WTC11 (cell line): ENCODE measurements around the gene TMEM176A. TPM values are rescaled to one million over a fixed set of nuclear protein-coding genes. Genes with fewer than 3 reads are reported as not detected.

Source experiments
- ATAC-seq: fragments of 200-7000 bp; cut with Tn5 transposase; 2 replicates; pipeline ENCODE4 v1.10.0; 2021; ENCODE audit warnings: mild to moderate bottlenecking, moderate library complexity
- CTCF ChIA-PET: fragments of 300-600 bp; sonication (Branson Sonifier 250); formaldehyde crosslinking; loops from one replicate; lab custom pipeline; 2021; ENCODE audit warnings: antibody characterized with exemption; lab: Charles Lee
- POLR2A ChIA-PET: fragments of 350-600 bp; sonication (Branson Sonifier 250); formaldehyde crosslinking; loops from one replicate; lab custom pipeline; 2021; ENCODE audit warnings: antibody characterized with exemption; lab: Charles Lee
- DNase-seq: peaks from one replicate; pipeline ENCODE4 v3.0.0; 2021; ENCODE audit warnings: low spot score
- H3K27ac Mint-ChIP-seq: 2 replicates; pipeline ENCODE4 v1.8.0; 2021; ENCODE audit warnings: mixed read lengths
- H3K27me3 Mint-ChIP-seq: 2 replicates; pipeline ENCODE4 v1.8.0; 2021; ENCODE audit warnings: low read depth, mild to moderate bottlenecking, moderate library complexity, mixed read lengths
- H3K36me3 Mint-ChIP-seq: 2 replicates; pipeline ENCODE4 v1.8.0; 2021; ENCODE audit warnings: mixed read lengths
- H3K4me1 Mint-ChIP-seq: 2 replicates; pipeline ENCODE4 v1.8.0; 2022; ENCODE audit warnings: mixed read lengths
- H3K4me3 Mint-ChIP-seq: 2 replicates; pipeline ENCODE4 v1.8.0; 2021; ENCODE audit warnings: mild to moderate bottlenecking, moderate library complexity, mixed read lengths
- H3K9me3 Mint-ChIP-seq: 2 replicates; pipeline ENCODE4 v1.8.0; 2021; ENCODE audit warnings: mixed read lengths
- ATF3 ChIP-seq: sonication (generic); formaldehyde crosslinking; conservative IDR thresholded peaks from 2 replicates; pipeline ENCODE4 v1.8.1; 2022; ENCODE audit warnings: mild to moderate bottlenecking, missing genetic modification reagents
- ATF6 ChIP-seq: sonication (generic); formaldehyde crosslinking; IDR thresholded peaks from 2 replicates; pipeline ENCODE4 v1.8.1; 2023; ENCODE audit warnings: mild to moderate bottlenecking, missing genetic modification reagents
- E2F4 ChIP-seq: sonication (generic); formaldehyde crosslinking; IDR thresholded peaks from 2 replicates; pipeline ENCODE4 v1.8.1; 2022; ENCODE audit warnings: low read depth, mild to moderate bottlenecking, moderate library complexity, missing genetic modification reagents, borderline replicate concordance
- ELF4 ChIP-seq: sonication (generic); formaldehyde crosslinking; IDR thresholded peaks from 2 replicates; pipeline ENCODE4 v1.8.1; 2022; ENCODE audit warnings: low read depth, mild to moderate bottlenecking, moderate library complexity, missing genetic modification reagents
- ESRRA ChIP-seq: sonication (generic); formaldehyde crosslinking; IDR thresholded peaks from 2 replicates; pipeline ENCODE4 v1.8.1; 2022; ENCODE audit warnings: mild to moderate bottlenecking, missing genetic modification reagents, borderline replicate concordance
- GTF2I ChIP-seq: fragments of 250-450 bp; sonication (Bioruptor Pico); conservative IDR thresholded peaks from 2 replicates; pipeline ENCODE4 v1.4.0; 2021; ENCODE audit warnings: mild to moderate bottlenecking
- IRF1 ChIP-seq: sonication (generic); formaldehyde crosslinking; IDR thresholded peaks from 2 replicates; pipeline ENCODE4 v1.8.0; 2023; ENCODE audit warnings: missing genetic modification reagents
- IRF2 ChIP-seq: sonication (generic); formaldehyde crosslinking; IDR thresholded peaks from 2 replicates; pipeline ENCODE4 v1.8.0; 2022; ENCODE audit warnings: low read depth, missing genetic modification reagents, borderline replicate concordance
- NFYB ChIP-seq: sonication (generic); formaldehyde crosslinking; conservative IDR thresholded peaks from 2 replicates; pipeline ENCODE4 v1.8.0; 2022; ENCODE audit warnings: low read depth, missing genetic modification reagents
- NR1H2 ChIP-seq: sonication (generic); formaldehyde crosslinking; IDR thresholded peaks from 2 replicates; pipeline ENCODE4 v1.9.0; 2021; ENCODE audit warnings: mild to moderate bottlenecking, moderate library complexity, missing genetic modification reagents
- PRDM15 ChIP-seq: sonication (generic); formaldehyde crosslinking; IDR thresholded peaks from 2 replicates; pipeline ENCODE4 v1.8.0; 2022; ENCODE audit warnings: missing genetic modification reagents
- PREB ChIP-seq: sonication (generic); formaldehyde crosslinking; IDR thresholded peaks from 2 replicates; pipeline ENCODE4 v1.8.1; 2022; ENCODE audit warnings: mild to moderate bottlenecking, missing genetic modification reagents, moderate library complexity, borderline replicate concordance
- ZBTB21 ChIP-seq: sonication (generic); formaldehyde crosslinking; IDR thresholded peaks from 2 replicates; pipeline ENCODE4 v1.8.1; 2023; ENCODE audit warnings: mild to moderate bottlenecking, missing genetic modification reagents, borderline replicate concordance
- ZNF121 ChIP-seq: sonication (generic); formaldehyde crosslinking; IDR thresholded peaks from 2 replicates; pipeline ENCODE4 v1.8.0; 2023; ENCODE audit warnings: missing genetic modification reagents
- ZNF281 ChIP-seq: sonication (generic); formaldehyde crosslinking; IDR thresholded peaks from 2 replicates; pipeline ENCODE4 v1.8.0; 2023; ENCODE audit warnings: mild to moderate bottlenecking, missing genetic modification reagents
- ZNF671 ChIP-seq: fragments of 250-450 bp; sonication (Bioruptor Pico); IDR thresholded peaks from 2 replicates; pipeline ENCODE4 v1.8.0; 2021; ENCODE audit warnings: mild to moderate bottlenecking
- total RNA-seq: library from RNA; stranded (reverse); gene quantifications from 3 replicates; pipeline ENCODE4 v1.2.3, GENCODE V29; 2021

TMEM176A gene
- total RNA-seq, 1 experiment from 2014 or later = 0.74 TPM

- no peak overlapping the region for H3K4me3 Mint-ChIP-seq
- no peaks in the 10 kb centered on the region for H3K36me3 Mint-ChIP-seq
These were observed 47.0 kb downstream of the TMEM176A start for GRCh38 chr7:150847536-150847935.

GRCh38 chr7:150848111-150848510 is 47.5 kb downstream of the TMEM176A start:
- CTCF ChIA-PET = no interaction called here
- ATAC-seq = no peak
- H3K27ac Mint-ChIP-seq = no peak overlapping the region
- no peak overlapping the region for H3K4me3 Mint-ChIP-seq
- H3K4me1 Mint-ChIP-seq = peaks cover 8% of the 10 kb centered on the region
- peaks cover 5% of the 10 kb centered on the region for H3K27me3 Mint-ChIP-seq
- POLR2A ChIA-PET = no interaction called here
- H3K9me3 Mint-ChIP-seq = no peaks in the 10 kb centered on the region
- H3K36me3 Mint-ChIP-seq = no peaks in the 10 kb centered on the region
- no peak for DNase-seq
- no peak for TF ChIP-seq ATF3
- TF ChIP-seq PREB = no peak
- TF ChIP-seq NR1H2 (CRISPR knock-in tag) = no peak
- no peak for TF ChIP-seq ZBTB21 (CRISPR knock-in tag)
- no peak for TF ChIP-seq ZNF281
- no peak for TF ChIP-seq ESRRA (CRISPR knock-in tag)
- no peak for TF ChIP-seq NFYB (CRISPR knock-in tag)
- no peak for TF ChIP-seq ELF4 (CRISPR knock-in tag)
- TF ChIP-seq IRF1 (CRISPR knock-in tag) = no peak

More at GRCh38 chr7:150847536-150847935, 47.0 kb downstream of the TMEM176A start:
- no peak for DNase-seq
- POLR2A ChIA-PET = no interaction called here
- Mint-ChIP-seq H3K9me3 (no peaks in the 10 kb centered on the region), H3K27ac (no peak overlapping the region), H3K27me3 (peaks cover 5% of the 10 kb centered on the region)
- TF ChIP-seq GTF2I (CRISPR knock-in tag) (no peak), ZNF121 (no peak), ATF6 (no peak), PRDM15 (no peak), ZNF671 (CRISPR knock-in tag) (no peak), E2F4 (no peak), IRF2 (CRISPR knock-in tag) (no peak), ZBTB21 (CRISPR knock-in tag) (no peak)
- TF ChIP-seq, all 79 proteins: peak for 0
- CTCF ChIA-PET = interaction anchor here (1.6 kb wide), 1 partner anchor 51 kb away, joined by 4 read pairs; no protein-coding TSS in a partner anchor
- peaks cover 4% of the 10 kb centered on the region for H3K4me1 Mint-ChIP-seq
- ATAC-seq = no peak
